AG08396 (cell line): ENCODE data around the gene ZDHHC14.

ENCODE experiments used
- DNase-seq: peaks from one replicate; pipeline ENCODE4 v3.0.0; 2012; ENCODE audit warnings: low spot score, mixed read lengths

The ZDHHC14 gene

GRCh38 chr6:157518397-157519250 lies 137.6 kb downstream of the ZDHHC14 start:
- DNase-seq, result peak; percentile 67

GRCh38 chr6:157519255-157520116 lies 138.5 kb downstream of the ZDHHC14 start:
- no peak for DNase-seq

GRCh38 chr6:157520117-157520406 lies 139.1 kb downstream of the ZDHHC14 start:
- DNase-seq, result no peak

GRCh38 chr6:157520596-157521361 lies 139.8 kb downstream of the ZDHHC14 start:
- no peak for DNase-seq

GRCh38 chr6:157521362-157522335 lies 140.7 kb downstream of the ZDHHC14 start:
- DNase-seq, result no peak

- no peak for DNase-seq
These were observed 141.5 kb downstream of the ZDHHC14 start for GRCh38 chr6:157522472-157522871.

- DNase-seq, result no peak
These were observed 143.7 kb downstream of the ZDHHC14 start for GRCh38 chr6:157524735-157525134.

- DNase-seq, result no peak
These were observed 144.4 kb downstream of the ZDHHC14 start for GRCh38 chr6:157525292-157525889.

- no peak for DNase-seq
These were observed 145.0 kb downstream of the ZDHHC14 start for GRCh38 chr6:157525918-157526425.

- DNase-seq, result peak; percentile 29
These were observed 146.5 kb downstream of the ZDHHC14 start for GRCh38 chr6:157527471-157527907.

- no peak for DNase-seq
These were observed 148.1 kb downstream of the ZDHHC14 start for GRCh38 chr6:157528931-157529653.

GRCh38 chr6:157529654-157530039 lies 148.7 kb downstream of the ZDHHC14 start:
- no peak for DNase-seq

- no peak for DNase-seq
These were observed 149.1 kb downstream of the ZDHHC14 start for GRCh38 chr6:157530126-157530525.

- DNase-seq, result no peak
These were observed 149.8 kb downstream of the ZDHHC14 start for GRCh38 chr6:157530724-157531168.

- no peak for DNase-seq
These were observed 150.4 kb downstream of the ZDHHC14 start for GRCh38 chr6:157531169-157531985.

- no peak for DNase-seq
These were observed 151.0 kb downstream of the ZDHHC14 start for GRCh38 chr6:157531986-157532365.

- no peak for DNase-seq
These were observed 152.3 kb downstream of the ZDHHC14 start for GRCh38 chr6:157533048-157533871.
